Measurements from ENCODE around the gene HIVEP1.

DNA sequence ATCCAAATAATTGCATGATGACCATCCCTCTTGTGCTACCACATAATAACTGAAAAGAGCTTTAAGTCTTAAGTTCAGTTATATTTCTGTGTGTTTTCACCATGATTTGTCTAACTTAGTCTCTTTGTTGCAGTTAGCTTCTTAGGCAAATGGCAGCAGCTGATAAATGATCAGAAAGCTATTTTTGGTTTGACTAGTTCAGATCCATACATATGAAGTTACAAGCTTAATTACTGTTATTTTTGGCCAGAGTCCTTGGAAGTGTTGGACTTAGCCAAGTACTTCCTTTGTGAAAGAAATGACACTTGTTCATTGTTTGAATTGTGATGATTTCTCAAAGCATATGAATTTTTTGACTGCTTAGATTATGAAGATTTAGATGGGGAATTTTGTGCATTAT lies 54.2 kb downstream of the HIVEP1 start:
- TF ChIP-seq EZH2phosphoT487 (IDR thresholded peaks at IDR 0.05; ENCODE audit: borderline replicate concordance, low read depth) (no peak), EP300 (IDR thresholded peaks at IDR 0.05; ENCODE audit: borderline replicate concordance in 1 of 2, low read depth in 1 of 2, low read length in 1 of 2) (no peak), POLR2AphosphoS5 (IDR thresholded peaks at IDR 0.05; ENCODE audit: low read depth, low read length) (no peak), SMC3 (IDR thresholded peaks at IDR 0.05; ENCODE audit: low read depth, low read length) (no peak), MXI1 (IDR thresholded peaks at IDR 0.05; ENCODE audit: low read depth, low read length) (no peak), RXRA (IDR thresholded peaks at IDR 0.05; ENCODE audit: borderline replicate concordance, low read depth) (no peak), YY1 (IDR thresholded peaks at IDR 0.05; ENCODE audit: low read depth) (no peak), RCOR1 (IDR thresholded peaks at IDR 0.05; ENCODE audit: low read length) (no peak)
- TF ChIP-seq, protein P1, sequence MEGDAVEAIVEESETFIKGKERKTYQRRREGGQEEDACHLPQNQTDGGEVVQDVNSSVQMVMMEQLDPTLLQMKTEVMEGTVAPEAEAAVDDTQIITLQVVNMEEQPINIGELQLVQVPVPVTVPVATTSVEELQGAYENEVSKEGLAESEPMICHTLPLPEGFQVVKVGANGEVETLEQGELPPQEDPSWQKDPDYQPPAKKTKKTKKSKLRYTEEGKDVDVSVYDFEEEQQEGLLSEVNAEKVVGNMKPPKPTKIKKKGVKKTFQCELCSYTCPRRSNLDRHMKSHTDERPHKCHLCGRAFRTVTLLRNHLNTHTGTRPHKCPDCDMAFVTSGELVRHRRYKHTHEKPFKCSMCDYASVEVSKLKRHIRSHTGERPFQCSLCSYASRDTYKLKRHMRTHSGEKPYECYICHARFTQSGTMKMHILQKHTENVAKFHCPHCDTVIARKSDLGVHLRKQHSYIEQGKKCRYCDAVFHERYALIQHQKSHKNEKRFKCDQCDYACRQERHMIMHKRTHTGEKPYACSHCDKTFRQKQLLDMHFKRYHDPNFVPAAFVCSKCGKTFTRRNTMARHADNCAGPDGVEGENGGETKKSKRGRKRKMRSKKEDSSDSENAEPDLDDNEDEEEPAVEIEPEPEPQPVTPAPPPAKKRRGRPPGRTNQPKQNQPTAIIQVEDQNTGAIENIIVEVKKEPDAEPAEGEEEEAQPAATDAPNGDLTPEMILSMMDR (IDR thresholded peaks at IDR 0.05): no peak
- TF ChIP-seq, protein P2, sequence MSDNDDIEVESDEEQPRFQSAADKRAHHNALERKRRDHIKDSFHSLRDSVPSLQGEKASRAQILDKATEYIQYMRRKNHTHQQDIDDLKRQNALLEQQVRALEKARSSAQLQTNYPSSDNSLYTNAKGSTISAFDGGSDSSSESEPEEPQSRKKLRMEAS (IDR thresholded peaks at IDR 0.05; ENCODE audit: low read depth): no peak
- TF ChIP-seq, protein P3, sequence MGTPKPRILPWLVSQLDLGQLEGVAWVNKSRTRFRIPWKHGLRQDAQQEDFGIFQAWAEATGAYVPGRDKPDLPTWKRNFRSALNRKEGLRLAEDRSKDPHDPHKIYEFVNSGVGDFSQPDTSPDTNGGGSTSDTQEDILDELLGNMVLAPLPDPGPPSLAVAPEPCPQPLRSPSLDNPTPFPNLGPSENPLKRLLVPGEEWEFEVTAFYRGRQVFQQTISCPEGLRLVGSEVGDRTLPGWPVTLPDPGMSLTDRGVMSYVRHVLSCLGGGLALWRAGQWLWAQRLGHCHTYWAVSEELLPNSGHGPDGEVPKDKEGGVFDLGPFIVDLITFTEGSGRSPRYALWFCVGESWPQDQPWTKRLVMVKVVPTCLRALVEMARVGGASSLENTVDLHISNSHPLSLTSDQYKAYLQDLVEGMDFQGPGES (IDR thresholded peaks at IDR 0.05; ENCODE audit: low read depth, low read length): no peak

Measured in SK-N-SH (cell line).